PC-3 (cell line): Measurements from ENCODE around the gene ZNF433. TPM values are rescaled to one million over a fixed set of nuclear protein-coding genes. Genes with fewer than 3 reads are reported as not detected.

Source experiments
- ATAC-seq: fragments of 200-7000 bp; cut with Tn5 transposase; 2 replicates; pipeline ENCODE4 v1.9.1; 2020; ENCODE audit warnings: mild to moderate bottlenecking, moderate library complexity
- BruUV-seq: library from RNA; stranded (reverse); fragments of 400-500 nt; replicated peaks from 2 replicates; lab custom pipeline; 2021; lab: Mats Ljungman, UMichigan
- CTCF ChIA-PET: fragments of 300-600 bp; sonication (Branson Sonifier 250); formaldehyde crosslinking; loops from one replicate; lab custom pipeline; 2022; ENCODE audit warnings: antibody characterized with exemption; lab: Charles Lee
- POLR2A ChIA-PET: fragments of 300-600 bp; sonication (Branson Sonifier 250); formaldehyde crosslinking; loops from one replicate; lab custom pipeline; 2022; ENCODE audit warnings: antibody characterized with exemption; ENCODE audit not compliant: unreplicated experiment; lab: Charles Lee
- DNase-seq: peaks from one replicate; pipeline ENCODE4 v3.0.0-alpha.2; 2015
- H2AFZ ChIP-seq: fragments of 300-600 bp; sonication (generic); 2 replicates; pipeline ENCODE4 v1.6.0; 2016; ENCODE audit warnings: antibody characterized with exemption, low read length
- H3F3A ChIP-seq: fragments of 300-600 bp; sonication (generic); one replicate; pipeline ENCODE4 v1.6.0; 2017; ENCODE audit warnings: antibody characterized with exemption, low read length, control low read depth, mild to moderate bottlenecking; ENCODE audit not compliant: unreplicated experiment
- H3K27ac ChIP-seq: fragments of 300-600 bp; sonication (generic); 2 replicates; pipeline ENCODE4 v1.5.1; 2016; ENCODE audit warnings: mild to moderate bottlenecking, low read length
- H3K27me3 ChIP-seq: fragments of 300-600 bp; sonication (generic); 2 replicates; pipeline ENCODE4 v1.6.1; 2016; ENCODE audit warnings: low read length, mixed read lengths
- H3K36me3 ChIP-seq: fragments of 300-600 bp; sonication (generic); 2 replicates; pipeline ENCODE4 v1.6.1; 2016; ENCODE audit warnings: low read depth, mixed run types, low read length, mixed read lengths
- H3K4me1 ChIP-seq: fragments of 300-600 bp; sonication (generic); 2 replicates; pipeline ENCODE4 v1.5.1; 2016; ENCODE audit warnings: low read length; ENCODE audit not compliant: insufficient read depth
- H3K4me2 ChIP-seq: fragments of 300-600 bp; sonication (generic); 2 replicates; pipeline ENCODE4 v1.6.0; 2016; ENCODE audit warnings: low read length
- H3K4me3 ChIP-seq: fragments of 300-600 bp; sonication (generic); 2 replicates; pipeline ENCODE4 v1.5.1; 2016; ENCODE audit warnings: mild to moderate bottlenecking, low read length, mixed read lengths
- H3K79me2 ChIP-seq: fragments of 300-600 bp; sonication (generic); 2 replicates; pipeline ENCODE4 v1.6.1; 2017; ENCODE audit warnings: low read length, mixed read lengths
- H3K9ac ChIP-seq: fragments of 300-600 bp; sonication (generic); 2 replicates; pipeline ENCODE4 v1.6.0; 2016; ENCODE audit warnings: mild to moderate bottlenecking, low read length
- H3K9me2 ChIP-seq: fragments of 300-600 bp; sonication (generic); replicated peaks from 2 replicates; pipeline ENCODE4 v1.6.1; 2016; ENCODE audit warnings: mixed run types, low read length, mixed read lengths
- H3K9me3 ChIP-seq: fragments of 300-600 bp; sonication (generic); 2 replicates; pipeline ENCODE4 v1.6.1; 2016; ENCODE audit warnings: low read length, mixed read lengths
- H4K20me1 ChIP-seq: fragments of 300-600 bp; sonication (generic); 2 replicates; pipeline ENCODE4 v1.6.1; 2016; ENCODE audit warnings: low read length, mixed read lengths
- CTCF ChIP-seq: fragments of 300-600 bp; sonication (generic); conservative IDR thresholded peaks from 2 replicates; pipeline ENCODE4 v1.5.1; 2017; ENCODE audit warnings: antibody characterized with exemption, low read depth, mild to moderate bottlenecking, low read length
- EZH2 ChIP-seq: fragments of 300-600 bp; sonication (generic); IDR thresholded peaks from one replicate; pipeline ENCODE4 v1.6.1; 2017; ENCODE audit warnings: antibody characterized with exemption, mild to moderate bottlenecking, low read length; ENCODE audit not compliant: unreplicated experiment
- EZH2phosphoT487 ChIP-seq: fragments of 300-600 bp; sonication (generic); IDR thresholded peaks from 2 replicates; pipeline ENCODE4 v1.6.1; 2018; ENCODE audit warnings: mild to moderate bottlenecking, antibody characterized with exemption, low read length, borderline replicate concordance
- intact Hi-C: fragments of 100-400 bp; cut with micrococcal nuclease; formaldehyde crosslinking; loops from 2 replicates; pipeline ENCODE4 v1.9.0; 2023
- total RNA-seq: library from RNA; depleted of rRNA; stranded (reverse); fragments of >200 nt; gene quantifications from 2 replicates; pipeline ENCODE4 v1.2.3, GENCODE V29; 2014

Gene ZNF433
- total RNA-seq, 1 experiment from 2014 or later, result 5.4 TPM

GRCh38 chr19:11971041-11971440 is 64.4 kb downstream of the ZNF433 start:
- Histone ChIP-seq H3K4me1 (no peaks in the 10 kb centered on the region), H3K4me3 (no peak overlapping the region), H3K36me3 (peaks cover 4% of the 10 kb centered on the region; the same call in 1 of the 2 replicates), H3F3A (no peaks in the 10 kb centered on the region), H3K4me2 (no peak overlapping the region), H3K9me2 (no peaks in the 10 kb centered on the region), H2AFZ (no peak overlapping the region), H3K9ac (no peak overlapping the region), H3K9me3 (peaks cover 20% of the 10 kb centered on the region), H3K27me3 (no peaks in the 10 kb centered on the region), H4K20me1 (no peaks in the 10 kb centered on the region), H3K79me2 (no peaks in the 10 kb centered on the region), H3K27ac (no peak overlapping the region)
- ATAC-seq, result no peak
- no peak for DNase-seq
- no peak for TF ChIP-seq CTCF
- no peak for TF ChIP-seq EZH2phosphoT487
- TF ChIP-seq EZH2, result no peak
- POLR2A ChIA-PET, result no interaction called here
- intact Hi-C loops, result no loop called here
- CTCF ChIA-PET, result no interaction called here
- BruUV-seq, result no TSS peak

GRCh38 chr19:11970174-11970573 is 65.3 kb downstream of the ZNF433 start:
- Histone ChIP-seq H3F3A (no peaks in the 10 kb centered on the region), H3K4me2 (no peak overlapping the region), H3K9me3 (peaks cover 20% of the 10 kb centered on the region), H3K36me3 (0 out of 2 replicates have a peak, but pooled peaks cover 4% of the 10 kb centered on the region), H3K9me2 (no peaks in the 10 kb centered on the region), H3K27ac (no peak overlapping the region), H3K79me2 (no peaks in the 10 kb centered on the region), H3K9ac (no peak overlapping the region), H3K4me1 (no peaks in the 10 kb centered on the region), H2AFZ (no peak overlapping the region), H3K4me3 (no peak overlapping the region), H4K20me1 (no peaks in the 10 kb centered on the region), H3K27me3 (no peaks in the 10 kb centered on the region)
- POLR2A ChIA-PET, result no interaction called here
- ATAC-seq (no peak), DNase-seq (no peak)
- CTCF ChIA-PET, result no interaction called here
- intact Hi-C loops, result no loop called here
- TF ChIP-seq EZH2 (no peak), CTCF (no peak), EZH2phosphoT487 (no peak)
- no TSS peak for BruUV-seq

- Histone ChIP-seq H3K36me3 (peaks cover 7% of the 10 kb centered on the region; the same call in 1 of the 2 replicates), H3K9me2 (no peaks in the 10 kb centered on the region), H3F3A (no peaks in the 10 kb centered on the region), H3K4me2 (peak within 1 kb of the TSS; percentile 75), H3K9ac (peak within 1 kb of the TSS; percentile 48), H3K9me3 (peaks cover 7% of the 10 kb centered on the region; the same call in 1 of the 2 replicates), H2AFZ (peak within 1 kb of the TSS; percentile 88), H3K4me1 (no peaks in the 10 kb centered on the region), H3K79me2 (no peaks in the 10 kb centered on the region), H3K27ac (no peak within 1 kb of the TSS), H4K20me1 (no peaks in the 10 kb centered on the region), H3K27me3 (no peaks in the 10 kb centered on the region), H3K4me3 (peak within 1 kb of the TSS; percentile 68)
- no peak for TF ChIP-seq EZH2phosphoT487
- TF ChIP-seq EZH2, result no peak
- TF ChIP-seq CTCF, result no peak
- ChIA-PET POLR2A (interaction anchor here (0.6 kb wide), 1 partner anchor 21 kb away, joined by 13 read pairs; no protein-coding TSS in a partner anchor), CTCF (interaction anchor here (0.6 kb wide), 1 partner anchor 167 kb away, joined by 3 read pairs; no protein-coding TSS in a partner anchor)
- ATAC-seq, result peak; percentile 93
- peak; percentile 75 for DNase-seq
- TSS peak; percentile 73 for BruUV-seq
- intact Hi-C loops, result loop anchor here (1.0 to 2.0 kb wide), 4 partner anchors 23 to 176 kb away; partner anchors contain the start of gene ZNF700
Observed at GRCh38 chr19:11964858-11965645, 70.4 kb downstream of the ZNF433 start, which contains the start of gene ZNF763. ZNF763 (plus strand) TSS chr19:11965040; CDS start chr19:11965209, 169 bp downstream.
